ENCODE results near the gene KRT34.

The KRT34 gene

DNA sequence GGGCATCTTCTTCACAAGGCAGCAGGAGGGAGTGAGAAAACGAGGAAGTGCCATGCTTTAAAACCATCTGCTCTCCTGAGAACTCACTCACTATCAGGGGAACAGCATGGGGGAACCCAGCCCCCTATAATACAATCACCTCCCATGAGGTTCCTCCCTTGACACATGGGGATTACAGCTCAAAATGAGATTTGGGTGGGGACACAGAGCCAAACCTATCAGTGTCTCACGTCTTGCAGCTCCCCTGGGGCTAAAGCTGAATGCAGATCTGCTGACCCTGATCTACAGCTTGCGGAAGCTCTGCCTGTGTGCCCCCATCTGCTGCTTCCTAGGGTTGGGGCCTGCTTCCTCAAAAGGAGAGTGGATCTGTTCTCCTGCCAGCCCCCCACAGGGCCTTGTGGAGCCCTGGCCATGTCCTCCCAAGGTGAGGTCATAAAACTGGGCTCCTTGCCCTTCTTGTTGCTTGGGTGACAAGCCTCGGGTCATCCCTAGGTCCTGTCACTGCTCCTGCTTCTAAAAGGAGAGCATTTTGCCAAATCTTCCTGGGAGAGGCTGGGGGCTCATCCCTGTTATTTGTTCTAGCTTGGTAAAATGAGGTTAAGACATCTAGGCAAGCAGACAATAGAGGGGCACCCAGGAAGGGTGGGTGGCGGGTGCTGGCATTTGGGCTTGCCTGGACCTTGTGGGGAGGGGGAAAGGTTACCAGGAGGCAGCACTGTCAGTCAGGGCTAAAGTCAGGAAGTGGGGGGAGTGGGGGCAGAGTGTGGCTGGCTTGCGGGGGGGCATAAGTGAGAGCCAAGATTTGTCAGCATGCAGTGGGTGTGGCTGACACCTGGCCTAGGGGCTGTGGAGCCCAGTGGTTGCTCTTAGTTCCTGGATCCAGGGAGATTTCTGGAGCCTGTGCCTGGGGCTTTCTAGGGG, 47.5 kb downstream of the KRT34 start:
- TF ChIP-seq, protein P1, sequence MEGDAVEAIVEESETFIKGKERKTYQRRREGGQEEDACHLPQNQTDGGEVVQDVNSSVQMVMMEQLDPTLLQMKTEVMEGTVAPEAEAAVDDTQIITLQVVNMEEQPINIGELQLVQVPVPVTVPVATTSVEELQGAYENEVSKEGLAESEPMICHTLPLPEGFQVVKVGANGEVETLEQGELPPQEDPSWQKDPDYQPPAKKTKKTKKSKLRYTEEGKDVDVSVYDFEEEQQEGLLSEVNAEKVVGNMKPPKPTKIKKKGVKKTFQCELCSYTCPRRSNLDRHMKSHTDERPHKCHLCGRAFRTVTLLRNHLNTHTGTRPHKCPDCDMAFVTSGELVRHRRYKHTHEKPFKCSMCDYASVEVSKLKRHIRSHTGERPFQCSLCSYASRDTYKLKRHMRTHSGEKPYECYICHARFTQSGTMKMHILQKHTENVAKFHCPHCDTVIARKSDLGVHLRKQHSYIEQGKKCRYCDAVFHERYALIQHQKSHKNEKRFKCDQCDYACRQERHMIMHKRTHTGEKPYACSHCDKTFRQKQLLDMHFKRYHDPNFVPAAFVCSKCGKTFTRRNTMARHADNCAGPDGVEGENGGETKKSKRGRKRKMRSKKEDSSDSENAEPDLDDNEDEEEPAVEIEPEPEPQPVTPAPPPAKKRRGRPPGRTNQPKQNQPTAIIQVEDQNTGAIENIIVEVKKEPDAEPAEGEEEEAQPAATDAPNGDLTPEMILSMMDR (IDR thresholded peaks at IDR 0.05; ENCODE audit: extremely low read depth, insufficient read depth, missing control alignments), result no peak
- in situ Hi-C loops (cut with MboI; ENCODE audit: low pct_unique_long_range_greater_than_20kb, low sequenced_read_pairs, unreplicated experiment), result no loop called here
- DNase-seq (ENCODE audit: low spot score), result no peak

DNA sequence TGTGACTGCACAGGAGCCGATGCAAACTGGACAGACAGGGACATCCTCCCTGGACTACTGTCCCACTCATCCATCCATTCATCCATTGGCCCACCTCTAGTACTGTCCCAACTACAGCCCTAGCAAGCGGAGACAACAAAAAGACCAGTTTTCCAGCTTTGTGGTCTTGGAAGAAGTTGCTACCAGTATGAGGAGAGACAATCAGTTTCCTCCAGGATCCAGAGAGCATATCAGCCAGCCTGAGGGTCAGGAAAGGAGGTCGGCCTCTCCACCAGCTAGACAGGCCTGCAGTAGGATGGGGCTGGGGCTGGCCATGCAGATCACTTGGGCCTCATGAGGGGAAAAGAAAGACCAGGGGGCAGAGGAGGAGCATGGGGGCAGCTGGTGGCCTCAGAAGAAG, 48.3 kb downstream of the KRT34 start:
- in situ Hi-C loops (cut with MboI; ENCODE audit: low pct_unique_long_range_greater_than_20kb, low sequenced_read_pairs, unreplicated experiment), result no loop called here
- TF ChIP-seq, protein P1 (IDR thresholded peaks at IDR 0.05; ENCODE audit: extremely low read depth, insufficient read depth, missing control alignments), result no peak
- DNase-seq (ENCODE audit: low spot score), result no peak

DNA sequence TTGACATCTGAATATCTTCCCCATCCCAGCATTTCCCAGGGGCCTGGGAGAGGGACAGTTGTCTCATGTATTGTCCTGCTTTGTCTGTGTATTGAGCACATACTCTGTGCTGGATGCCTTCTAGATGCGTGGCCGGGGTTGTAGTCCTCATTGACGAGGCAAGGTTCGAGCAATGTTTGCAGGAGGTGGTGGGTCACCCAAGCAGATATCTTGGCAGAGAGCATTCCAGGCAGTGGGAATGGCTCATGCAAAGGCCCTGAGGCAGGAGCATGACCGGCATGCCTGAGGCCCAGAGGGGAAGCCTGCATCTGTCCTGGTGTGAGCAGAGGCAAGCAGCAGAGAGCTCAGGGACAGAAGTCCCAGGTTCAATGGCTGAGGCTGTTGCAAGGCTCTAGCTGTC, 49.0 kb downstream of the KRT34 start:
- in situ Hi-C loops (cut with MboI; ENCODE audit: low pct_unique_long_range_greater_than_20kb, low sequenced_read_pairs, unreplicated experiment), result no loop called here
- no peak for DNase-seq (ENCODE audit: low spot score)
- TF ChIP-seq, protein P1 (IDR thresholded peaks at IDR 0.05; ENCODE audit: extremely low read depth, insufficient read depth, missing control alignments), result no peak

DNA sequence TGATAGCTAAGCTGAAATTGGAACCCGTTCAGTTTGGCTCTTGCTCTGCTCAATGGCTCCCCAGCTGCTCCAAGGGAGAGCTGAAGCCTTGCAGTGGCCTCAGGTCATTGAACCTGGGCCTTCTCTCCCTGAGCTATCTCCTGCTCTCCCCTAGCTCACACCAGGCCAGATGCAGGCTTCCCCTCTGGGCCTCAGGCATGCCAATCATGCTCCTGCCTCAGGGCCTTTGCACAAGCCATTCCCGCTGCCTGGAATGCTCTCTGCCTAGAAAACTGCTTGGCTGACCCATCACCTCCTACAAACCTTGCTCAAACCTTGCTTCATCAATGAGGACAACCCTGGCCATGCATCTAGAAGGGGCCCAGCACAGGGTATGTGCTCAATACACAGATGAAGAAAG, 49.9 kb downstream of the KRT34 start:
- in situ Hi-C loops (cut with MboI; ENCODE audit: low pct_unique_long_range_greater_than_20kb, low sequenced_read_pairs, unreplicated experiment), result no loop called here
- no peak for DNase-seq (ENCODE audit: low spot score)
- TF ChIP-seq, protein P1 (IDR thresholded peaks at IDR 0.05; ENCODE audit: extremely low read depth, insufficient read depth, missing control alignments), result no peak

DNA sequence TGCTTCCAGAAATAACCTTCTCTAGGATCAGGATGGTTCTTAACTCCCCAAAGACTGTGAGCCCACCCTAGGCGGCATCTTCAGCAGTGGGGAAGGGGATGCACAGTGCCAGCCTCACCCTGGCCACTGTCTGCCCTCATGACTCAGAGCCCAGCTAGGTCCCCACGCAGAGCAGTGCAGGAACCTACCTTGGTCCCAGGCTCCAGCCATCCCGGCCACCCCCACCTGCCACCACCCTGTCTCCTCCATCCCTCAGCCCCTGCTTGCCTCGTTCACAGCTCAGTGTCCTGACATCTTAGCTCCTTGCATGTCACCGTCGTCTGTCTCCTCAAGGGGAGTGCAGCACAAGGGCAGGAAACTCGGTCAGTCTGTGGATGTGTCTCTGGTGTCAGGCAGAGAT, 50.5 kb downstream of the KRT34 start:
- in situ Hi-C loops (cut with MboI; ENCODE audit: low pct_unique_long_range_greater_than_20kb, low sequenced_read_pairs, unreplicated experiment), result no loop called here
- DNase-seq (ENCODE audit: low spot score), result no peak
- TF ChIP-seq, protein P1 (IDR thresholded peaks at IDR 0.05; ENCODE audit: extremely low read depth, insufficient read depth, missing control alignments), result no peak

DNA sequence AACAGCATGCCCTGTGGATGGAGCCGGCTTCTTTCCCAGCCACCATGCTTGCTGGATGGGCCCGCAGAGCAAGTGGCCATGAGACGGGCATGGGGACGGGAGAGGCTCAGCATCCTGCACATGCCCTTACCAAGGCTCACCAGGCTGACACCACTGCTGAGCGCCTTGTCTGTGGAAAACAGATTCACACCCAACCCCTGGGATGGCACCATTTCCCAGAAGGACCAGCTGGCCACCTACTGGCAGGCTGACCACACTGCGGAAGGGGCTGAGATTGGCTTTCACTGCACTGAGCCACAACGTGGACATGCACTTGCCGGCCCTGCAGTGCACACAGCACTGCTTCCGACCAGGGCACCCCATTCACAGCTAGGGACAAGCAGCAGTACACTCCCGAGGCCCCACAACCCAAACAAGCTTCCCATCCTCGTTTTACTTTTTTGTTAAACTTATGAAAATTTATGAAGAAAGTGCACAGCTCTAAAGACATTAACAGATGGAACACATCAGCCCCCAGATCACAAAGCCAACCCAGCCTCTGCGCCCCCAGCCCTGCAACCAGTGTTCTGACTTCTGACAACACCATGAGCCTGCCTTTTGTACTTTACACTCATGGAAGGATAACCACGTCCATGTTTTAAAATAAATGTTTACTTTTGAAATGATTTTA, 52.7 kb downstream of the KRT34 start:
- TF ChIP-seq, protein P1 (IDR thresholded peaks at IDR 0.05; ENCODE audit: extremely low read depth, insufficient read depth, missing control alignments), result peak; percentile 64
- in situ Hi-C loops (cut with MboI; ENCODE audit: low pct_unique_long_range_greater_than_20kb, low sequenced_read_pairs, unreplicated experiment), result no loop called here
- no peak for DNase-seq (ENCODE audit: low spot score)
